Measurements from ENCODE around the gene GSTO2.
A peak's percentile ranks its signal among the peaks of the same experiment; 100 is the strongest.

The GSTO2 gene

GRCh38 chr10:104340641-104341040, 71.7 kb downstream of the GSTO2 start:
- no peak for DNase-seq

GRCh38 chr10:104342941-104343411, 74.0 kb downstream of the GSTO2 start:
- no peak for DNase-seq

GRCh38 chr10:104344219-104344618, 75.2 kb downstream of the GSTO2 start:
- no peak for DNase-seq

- DNase-seq: no peak
These were observed 76.5 kb downstream of the GSTO2 start for GRCh38 chr10:104345515-104345914.

- no peak for DNase-seq
These were observed 77.0 kb downstream of the GSTO2 start for GRCh38 chr10:104345941-104346340.

- peak in 1 of 4 experiments; percentile 22 for DNase-seq
These were observed 78.5 kb downstream of the GSTO2 start for GRCh38 chr10:104347295-104348045.

GRCh38 chr10:104348601-104349000, 79.6 kb downstream of the GSTO2 start:
- DNase-seq: no peak

GRCh38 chr10:104349623-104350126, 80.7 kb downstream of the GSTO2 start:
- peak; percentile 63 to 90 (median 80) for DNase-seq

GRCh38 chr10:104350127-104350635, 81.2 kb downstream of the GSTO2 start:
- peak; percentile 44 to 76 (median 59) for DNase-seq

- peak; percentile 68 to 95 (median 87) for DNase-seq
These were observed 82.2 kb downstream of the GSTO2 start for GRCh38 chr10:104351061-104351702.

GRCh38 chr10:104351919-104352318, 82.9 kb downstream of the GSTO2 start:
- DNase-seq: peak in 3 of 4 experiments; percentile 18 to 45 (median 33)

GRCh38 chr10:104353325-104354048, 84.5 kb downstream of the GSTO2 start, which contains the start of gene CFAP58:
Gene CFAP58, plus strand, starts transcription at chr10:104353833. Its CDS starts 65 bp downstream, at chr10:104353898.
- DNase-seq: peak; percentile 97 to 98 (median 98)

Measured in suppressor macrophage (primary cell).